ENCODE results near the gene YJEFN3.

DNA sequence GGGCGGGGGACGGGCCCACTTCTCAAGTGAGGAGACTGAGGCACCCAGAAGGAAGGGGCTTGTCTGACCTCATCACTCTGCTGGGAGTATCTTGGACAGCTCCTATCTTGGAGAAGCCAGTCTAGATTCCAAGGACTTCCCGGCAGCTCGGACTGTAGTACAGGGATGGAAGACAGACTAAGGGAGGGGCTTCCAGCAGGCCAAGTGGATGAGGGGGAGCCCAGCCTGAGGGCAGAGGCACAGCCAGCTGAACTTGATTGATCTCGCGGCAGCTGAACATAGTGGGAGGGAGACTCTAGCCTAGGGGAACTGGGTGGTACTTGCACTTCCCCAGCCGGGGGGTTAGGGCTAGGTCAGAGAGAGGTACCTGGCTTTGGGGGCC, 10.1 kb downstream of the YJEFN3 start:
- TF ChIP-seq, protein P1, sequence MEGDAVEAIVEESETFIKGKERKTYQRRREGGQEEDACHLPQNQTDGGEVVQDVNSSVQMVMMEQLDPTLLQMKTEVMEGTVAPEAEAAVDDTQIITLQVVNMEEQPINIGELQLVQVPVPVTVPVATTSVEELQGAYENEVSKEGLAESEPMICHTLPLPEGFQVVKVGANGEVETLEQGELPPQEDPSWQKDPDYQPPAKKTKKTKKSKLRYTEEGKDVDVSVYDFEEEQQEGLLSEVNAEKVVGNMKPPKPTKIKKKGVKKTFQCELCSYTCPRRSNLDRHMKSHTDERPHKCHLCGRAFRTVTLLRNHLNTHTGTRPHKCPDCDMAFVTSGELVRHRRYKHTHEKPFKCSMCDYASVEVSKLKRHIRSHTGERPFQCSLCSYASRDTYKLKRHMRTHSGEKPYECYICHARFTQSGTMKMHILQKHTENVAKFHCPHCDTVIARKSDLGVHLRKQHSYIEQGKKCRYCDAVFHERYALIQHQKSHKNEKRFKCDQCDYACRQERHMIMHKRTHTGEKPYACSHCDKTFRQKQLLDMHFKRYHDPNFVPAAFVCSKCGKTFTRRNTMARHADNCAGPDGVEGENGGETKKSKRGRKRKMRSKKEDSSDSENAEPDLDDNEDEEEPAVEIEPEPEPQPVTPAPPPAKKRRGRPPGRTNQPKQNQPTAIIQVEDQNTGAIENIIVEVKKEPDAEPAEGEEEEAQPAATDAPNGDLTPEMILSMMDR (conservative IDR thresholded peaks at IDR 0.05; ENCODE audit: low read length), result no peak
- TF ChIP-seq EZH2phosphoT487 (IDR thresholded peaks at IDR 0.05; ENCODE audit: borderline replicate concordance), result no peak

Measured in Loucy (cell line).